ENCODE data around the gene ST7.

DNA sequence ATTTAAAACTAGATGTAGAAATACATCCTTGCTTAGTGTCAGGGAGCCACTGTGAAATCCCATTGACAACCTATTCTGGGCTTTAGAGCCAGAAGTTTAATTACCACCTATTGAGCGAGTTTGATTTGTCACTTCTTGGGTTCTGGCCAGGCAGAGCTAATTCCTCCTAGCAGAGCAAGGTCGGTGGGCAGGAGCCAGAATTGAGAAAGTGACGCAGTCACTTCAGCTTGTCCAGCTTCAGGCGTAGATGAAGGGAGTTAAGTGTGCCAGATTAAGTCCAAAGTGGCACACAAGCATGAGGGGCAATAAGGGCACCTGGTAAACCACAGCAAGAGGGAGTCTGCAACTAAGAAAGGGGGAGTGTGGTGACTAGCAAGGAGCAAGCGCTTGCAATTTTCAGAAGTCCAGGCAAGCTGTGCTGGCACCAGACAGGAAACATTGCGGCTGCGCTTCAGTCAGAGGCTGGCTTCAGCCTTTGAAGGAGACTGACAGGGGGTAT is 119.4 kb downstream of the ST7 start:
- TF ChIP-seq, protein P1, sequence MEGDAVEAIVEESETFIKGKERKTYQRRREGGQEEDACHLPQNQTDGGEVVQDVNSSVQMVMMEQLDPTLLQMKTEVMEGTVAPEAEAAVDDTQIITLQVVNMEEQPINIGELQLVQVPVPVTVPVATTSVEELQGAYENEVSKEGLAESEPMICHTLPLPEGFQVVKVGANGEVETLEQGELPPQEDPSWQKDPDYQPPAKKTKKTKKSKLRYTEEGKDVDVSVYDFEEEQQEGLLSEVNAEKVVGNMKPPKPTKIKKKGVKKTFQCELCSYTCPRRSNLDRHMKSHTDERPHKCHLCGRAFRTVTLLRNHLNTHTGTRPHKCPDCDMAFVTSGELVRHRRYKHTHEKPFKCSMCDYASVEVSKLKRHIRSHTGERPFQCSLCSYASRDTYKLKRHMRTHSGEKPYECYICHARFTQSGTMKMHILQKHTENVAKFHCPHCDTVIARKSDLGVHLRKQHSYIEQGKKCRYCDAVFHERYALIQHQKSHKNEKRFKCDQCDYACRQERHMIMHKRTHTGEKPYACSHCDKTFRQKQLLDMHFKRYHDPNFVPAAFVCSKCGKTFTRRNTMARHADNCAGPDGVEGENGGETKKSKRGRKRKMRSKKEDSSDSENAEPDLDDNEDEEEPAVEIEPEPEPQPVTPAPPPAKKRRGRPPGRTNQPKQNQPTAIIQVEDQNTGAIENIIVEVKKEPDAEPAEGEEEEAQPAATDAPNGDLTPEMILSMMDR (IDR thresholded peaks at IDR 0.05) = no peak
- TF ChIP-seq POLR2AphosphoS5 (IDR thresholded peaks at IDR 0.05; ENCODE audit: low read depth, low read length) (no peak), SIN3A (IDR thresholded peaks at IDR 0.05; ENCODE audit: borderline replicate concordance, insufficient read depth, low read depth, low read length) (no peak), TCF7L2 (IDR thresholded peaks at IDR 0.05; ENCODE audit: low read depth, low read length) (no peak)
- TF ChIP-seq, protein P2, sequence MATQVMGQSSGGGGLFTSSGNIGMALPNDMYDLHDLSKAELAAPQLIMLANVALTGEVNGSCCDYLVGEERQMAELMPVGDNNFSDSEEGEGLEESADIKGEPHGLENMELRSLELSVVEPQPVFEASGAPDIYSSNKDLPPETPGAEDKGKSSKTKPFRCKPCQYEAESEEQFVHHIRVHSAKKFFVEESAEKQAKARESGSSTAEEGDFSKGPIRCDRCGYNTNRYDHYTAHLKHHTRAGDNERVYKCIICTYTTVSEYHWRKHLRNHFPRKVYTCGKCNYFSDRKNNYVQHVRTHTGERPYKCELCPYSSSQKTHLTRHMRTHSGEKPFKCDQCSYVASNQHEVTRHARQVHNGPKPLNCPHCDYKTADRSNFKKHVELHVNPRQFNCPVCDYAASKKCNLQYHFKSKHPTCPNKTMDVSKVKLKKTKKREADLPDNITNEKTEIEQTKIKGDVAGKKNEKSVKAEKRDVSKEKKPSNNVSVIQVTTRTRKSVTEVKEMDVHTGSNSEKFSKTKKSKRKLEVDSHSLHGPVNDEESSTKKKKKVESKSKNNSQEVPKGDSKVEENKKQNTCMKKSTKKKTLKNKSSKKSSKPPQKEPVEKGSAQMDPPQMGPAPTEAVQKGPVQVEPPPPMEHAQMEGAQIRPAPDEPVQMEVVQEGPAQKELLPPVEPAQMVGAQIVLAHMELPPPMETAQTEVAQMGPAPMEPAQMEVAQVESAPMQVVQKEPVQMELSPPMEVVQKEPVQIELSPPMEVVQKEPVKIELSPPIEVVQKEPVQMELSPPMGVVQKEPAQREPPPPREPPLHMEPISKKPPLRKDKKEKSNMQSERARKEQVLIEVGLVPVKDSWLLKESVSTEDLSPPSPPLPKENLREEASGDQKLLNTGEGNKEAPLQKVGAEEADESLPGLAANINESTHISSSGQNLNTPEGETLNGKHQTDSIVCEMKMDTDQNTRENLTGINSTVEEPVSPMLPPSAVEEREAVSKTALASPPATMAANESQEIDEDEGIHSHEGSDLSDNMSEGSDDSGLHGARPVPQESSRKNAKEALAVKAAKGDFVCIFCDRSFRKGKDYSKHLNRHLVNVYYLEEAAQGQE (IDR thresholded peaks at IDR 0.05; ENCODE audit: insufficient read depth in 1 of 2, low read depth in 2 of 2, low read length in 1 of 2) = no peak

Data from Panc1 (cell line).